ENCODE results near the gene NEURL1B.

- TF ChIP-seq EZH2 (IDR thresholded peaks at IDR 0.05; ENCODE audit: borderline replicate concordance): no peak
- no peak for TF ChIP-seq EZH2phosphoT487 (IDR thresholded peaks at IDR 0.05; ENCODE audit: low read depth, severe bottlenecking, unreplicated experiment)
- no peak for TF ChIP-seq CTCF (IDR thresholded peaks at IDR 0.05; ENCODE audit: poor library complexity)
Measured at GRCh38 chr5:172733974-172734346, 92.9 kb downstream of the NEURL1B start.

Data from hepatocyte (in vitro differentiated cells).